Measurements from ENCODE around the gene DOCK4.

Gene DOCK4

DNA sequence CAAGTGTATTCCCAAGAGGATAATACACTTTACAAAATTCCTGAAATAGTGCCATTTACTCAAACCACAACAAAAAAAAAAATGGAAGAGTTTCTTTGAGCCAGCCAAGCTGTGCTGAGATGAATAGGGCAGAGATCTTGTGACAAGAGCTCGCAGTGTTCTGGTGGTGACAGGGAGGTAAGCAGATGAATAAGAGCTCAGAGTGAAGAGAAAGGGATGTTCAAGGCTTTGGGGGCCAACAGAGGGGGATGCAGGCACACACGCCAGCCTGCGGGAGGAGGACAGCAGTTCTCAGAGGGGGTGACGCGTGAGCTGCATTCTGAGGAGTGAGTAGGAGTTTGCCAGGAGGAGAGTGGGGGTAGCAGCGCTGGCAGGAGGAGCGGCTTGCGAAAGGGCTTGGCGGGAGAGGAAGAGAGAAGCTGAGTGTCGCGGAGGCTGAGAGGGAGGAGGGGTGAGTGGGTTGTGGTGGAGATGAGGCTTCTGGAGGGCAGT lies 449.5 kb downstream of the DOCK4 start:
- no peak overlapping the region for H3K27ac ChIP-seq (ENCODE audit: low read depth, low read length)
- TF ChIP-seq, protein P1, sequence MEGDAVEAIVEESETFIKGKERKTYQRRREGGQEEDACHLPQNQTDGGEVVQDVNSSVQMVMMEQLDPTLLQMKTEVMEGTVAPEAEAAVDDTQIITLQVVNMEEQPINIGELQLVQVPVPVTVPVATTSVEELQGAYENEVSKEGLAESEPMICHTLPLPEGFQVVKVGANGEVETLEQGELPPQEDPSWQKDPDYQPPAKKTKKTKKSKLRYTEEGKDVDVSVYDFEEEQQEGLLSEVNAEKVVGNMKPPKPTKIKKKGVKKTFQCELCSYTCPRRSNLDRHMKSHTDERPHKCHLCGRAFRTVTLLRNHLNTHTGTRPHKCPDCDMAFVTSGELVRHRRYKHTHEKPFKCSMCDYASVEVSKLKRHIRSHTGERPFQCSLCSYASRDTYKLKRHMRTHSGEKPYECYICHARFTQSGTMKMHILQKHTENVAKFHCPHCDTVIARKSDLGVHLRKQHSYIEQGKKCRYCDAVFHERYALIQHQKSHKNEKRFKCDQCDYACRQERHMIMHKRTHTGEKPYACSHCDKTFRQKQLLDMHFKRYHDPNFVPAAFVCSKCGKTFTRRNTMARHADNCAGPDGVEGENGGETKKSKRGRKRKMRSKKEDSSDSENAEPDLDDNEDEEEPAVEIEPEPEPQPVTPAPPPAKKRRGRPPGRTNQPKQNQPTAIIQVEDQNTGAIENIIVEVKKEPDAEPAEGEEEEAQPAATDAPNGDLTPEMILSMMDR (IDR thresholded peaks at IDR 0.05; ENCODE audit: insufficient read depth, low read length, poor library complexity, severe bottlenecking), result no peak
- TF ChIP-seq EZH2phosphoT487 (conservative IDR thresholded peaks at IDR 0.05; ENCODE audit: low read length), result no peak
- H3K9ac ChIP-seq (ENCODE audit: low read length), result no peak overlapping the region
- no peaks in the 10 kb centered on the region for H3F3A ChIP-seq (ENCODE audit: insufficient read depth)
- no peaks in the 10 kb centered on the region for H3K79me2 ChIP-seq (ENCODE audit: insufficient read depth, low read length)
- H3K9me2 ChIP-seq (replicated peaks; ENCODE audit: insufficient read depth, low read length), result no peaks in the 10 kb centered on the region
- no peak overlapping the region for H3K4me2 ChIP-seq (ENCODE audit: low read depth, low read length, poor library complexity, severe bottlenecking)
- H3K4me3 ChIP-seq (ENCODE audit: insufficient read depth, low read length, poor library complexity, severe bottlenecking), result no peak overlapping the region
- no peaks in the 10 kb centered on the region for H3K9me3 ChIP-seq (ENCODE audit: insufficient read depth, low read length)
- H2AFZ ChIP-seq (ENCODE audit: low read depth, low read length, severe bottlenecking), result no peak overlapping the region
- H3K36me3 ChIP-seq (ENCODE audit: low read length), result no peaks in the 10 kb centered on the region
- H4K20me1 ChIP-seq (ENCODE audit: low read depth, low read length), result no peaks in the 10 kb centered on the region
- no peaks in the 10 kb centered on the region for H3K27me3 ChIP-seq (ENCODE audit: low read length)

DNA sequence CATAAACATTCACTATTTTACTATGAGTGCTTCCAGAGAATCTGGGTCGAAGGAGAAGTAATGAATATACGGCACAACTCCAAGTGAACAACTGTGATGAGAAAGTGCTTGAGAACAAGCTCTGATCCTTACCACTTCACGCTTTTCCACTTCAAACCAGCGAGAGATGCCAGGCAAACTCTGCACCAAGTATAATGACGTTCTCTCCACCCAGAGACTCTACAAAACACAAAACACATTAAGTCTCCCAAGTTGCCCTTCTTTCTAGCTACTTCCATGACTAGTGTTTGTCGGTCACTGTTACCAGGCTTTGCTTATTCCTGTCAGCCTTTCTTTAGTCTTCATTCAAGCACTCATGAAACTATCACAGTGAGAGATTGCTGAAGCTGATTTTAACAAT lies 450.8 kb downstream of the DOCK4 start:
- Histone ChIP-seq H4K20me1 (ENCODE audit: low read depth, low read length) (no peaks in the 10 kb centered on the region), H3K27ac (ENCODE audit: low read depth, low read length) (no peak overlapping the region), H3F3A (ENCODE audit: insufficient read depth) (no peaks in the 10 kb centered on the region), H3K4me3 (ENCODE audit: insufficient read depth, low read length, poor library complexity, severe bottlenecking) (no peak overlapping the region), H3K9me3 (ENCODE audit: insufficient read depth, low read length) (no peaks in the 10 kb centered on the region), H3K36me3 (ENCODE audit: low read length) (no peaks in the 10 kb centered on the region), H2AFZ (ENCODE audit: low read depth, low read length, severe bottlenecking) (no peak overlapping the region), H3K9ac (ENCODE audit: low read length) (no peak overlapping the region), H3K79me2 (ENCODE audit: insufficient read depth, low read length) (no peaks in the 10 kb centered on the region), H3K9me2 (replicated peaks; ENCODE audit: insufficient read depth, low read length) (no peaks in the 10 kb centered on the region), H3K27me3 (ENCODE audit: low read length) (no peaks in the 10 kb centered on the region), H3K4me2 (ENCODE audit: low read depth, low read length, poor library complexity, severe bottlenecking) (no peak overlapping the region)
- TF ChIP-seq, protein P1 (IDR thresholded peaks at IDR 0.05; ENCODE audit: insufficient read depth, low read length, poor library complexity, severe bottlenecking), result no peak
- TF ChIP-seq EZH2phosphoT487 (conservative IDR thresholded peaks at IDR 0.05; ENCODE audit: low read length), result no peak

DNA sequence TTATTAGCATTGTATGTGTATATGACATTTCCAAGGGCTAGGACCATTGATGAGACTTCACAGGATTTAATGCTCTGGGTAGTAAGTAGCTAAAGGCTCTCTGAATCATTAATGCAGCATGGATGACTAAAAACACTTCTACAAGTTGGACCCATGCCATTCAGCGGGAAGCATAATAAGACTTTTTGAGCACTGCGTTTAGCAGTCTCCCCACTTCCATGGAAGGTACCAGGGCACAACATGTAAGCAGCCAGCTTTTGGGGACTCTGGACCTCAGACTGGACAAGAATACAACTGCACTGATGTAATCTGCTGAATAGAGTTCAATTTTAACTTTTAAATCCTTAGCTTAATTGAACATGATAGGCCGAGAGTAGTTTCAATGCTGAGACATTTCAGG lies 452.2 kb downstream of the DOCK4 start:
- Histone ChIP-seq H3K9me3 (ENCODE audit: insufficient read depth, low read length) (no peaks in the 10 kb centered on the region), H3K27ac (ENCODE audit: low read depth, low read length) (no peak overlapping the region), H3F3A (ENCODE audit: insufficient read depth) (no peaks in the 10 kb centered on the region), H2AFZ (ENCODE audit: low read depth, low read length, severe bottlenecking) (no peak overlapping the region), H3K9ac (ENCODE audit: low read length) (no peak overlapping the region), H3K4me3 (ENCODE audit: insufficient read depth, low read length, poor library complexity, severe bottlenecking) (no peak overlapping the region), H3K79me2 (ENCODE audit: insufficient read depth, low read length) (no peaks in the 10 kb centered on the region), H3K36me3 (ENCODE audit: low read length) (no peaks in the 10 kb centered on the region), H3K4me2 (ENCODE audit: low read depth, low read length, poor library complexity, severe bottlenecking) (no peak overlapping the region), H3K27me3 (ENCODE audit: low read length) (no peaks in the 10 kb centered on the region), H3K9me2 (replicated peaks; ENCODE audit: insufficient read depth, low read length) (no peaks in the 10 kb centered on the region), H4K20me1 (ENCODE audit: low read depth, low read length) (no peaks in the 10 kb centered on the region)
- TF ChIP-seq, protein P1 (IDR thresholded peaks at IDR 0.05; ENCODE audit: insufficient read depth, low read length, poor library complexity, severe bottlenecking), result no peak
- no peak for TF ChIP-seq EZH2phosphoT487 (conservative IDR thresholded peaks at IDR 0.05; ENCODE audit: low read length)
